Fibroblast of pulmonary artery (primary cell): Measurements from ENCODE around the gene USP5.

ENCODE experiments used
- DNase-seq: peaks from one replicate; pipeline ENCODE4 v3.0.0-alpha.2; 2010; ENCODE audit warnings: low read depth
- H3K4me3 ChIP-seq: replicated peaks from 2 replicates; pipeline ENCODE4 v1.5.1; 2011; ENCODE audit warnings: low read depth, mild to moderate bottlenecking, control low read depth, low read length, moderate library complexity
- TF ChIP-seq, protein P1 (sequence below): IDR thresholded peaks from 2 replicates; pipeline ENCODE4 v1.5.1; 2011; ENCODE audit warnings: mild to moderate bottlenecking, control low read depth, low read length, inconsistent platforms; ENCODE audit errors: missing control alignments

Gene USP5

GRCh38 chr12:6850796-6851152 is 1.2 kb upstream of the USP5 start:
- peak overlapping the region; percentile 68 for H3K4me3 ChIP-seq
- TF ChIP-seq, protein P1, sequence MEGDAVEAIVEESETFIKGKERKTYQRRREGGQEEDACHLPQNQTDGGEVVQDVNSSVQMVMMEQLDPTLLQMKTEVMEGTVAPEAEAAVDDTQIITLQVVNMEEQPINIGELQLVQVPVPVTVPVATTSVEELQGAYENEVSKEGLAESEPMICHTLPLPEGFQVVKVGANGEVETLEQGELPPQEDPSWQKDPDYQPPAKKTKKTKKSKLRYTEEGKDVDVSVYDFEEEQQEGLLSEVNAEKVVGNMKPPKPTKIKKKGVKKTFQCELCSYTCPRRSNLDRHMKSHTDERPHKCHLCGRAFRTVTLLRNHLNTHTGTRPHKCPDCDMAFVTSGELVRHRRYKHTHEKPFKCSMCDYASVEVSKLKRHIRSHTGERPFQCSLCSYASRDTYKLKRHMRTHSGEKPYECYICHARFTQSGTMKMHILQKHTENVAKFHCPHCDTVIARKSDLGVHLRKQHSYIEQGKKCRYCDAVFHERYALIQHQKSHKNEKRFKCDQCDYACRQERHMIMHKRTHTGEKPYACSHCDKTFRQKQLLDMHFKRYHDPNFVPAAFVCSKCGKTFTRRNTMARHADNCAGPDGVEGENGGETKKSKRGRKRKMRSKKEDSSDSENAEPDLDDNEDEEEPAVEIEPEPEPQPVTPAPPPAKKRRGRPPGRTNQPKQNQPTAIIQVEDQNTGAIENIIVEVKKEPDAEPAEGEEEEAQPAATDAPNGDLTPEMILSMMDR: no peak
- no peak for DNase-seq

DNA sequence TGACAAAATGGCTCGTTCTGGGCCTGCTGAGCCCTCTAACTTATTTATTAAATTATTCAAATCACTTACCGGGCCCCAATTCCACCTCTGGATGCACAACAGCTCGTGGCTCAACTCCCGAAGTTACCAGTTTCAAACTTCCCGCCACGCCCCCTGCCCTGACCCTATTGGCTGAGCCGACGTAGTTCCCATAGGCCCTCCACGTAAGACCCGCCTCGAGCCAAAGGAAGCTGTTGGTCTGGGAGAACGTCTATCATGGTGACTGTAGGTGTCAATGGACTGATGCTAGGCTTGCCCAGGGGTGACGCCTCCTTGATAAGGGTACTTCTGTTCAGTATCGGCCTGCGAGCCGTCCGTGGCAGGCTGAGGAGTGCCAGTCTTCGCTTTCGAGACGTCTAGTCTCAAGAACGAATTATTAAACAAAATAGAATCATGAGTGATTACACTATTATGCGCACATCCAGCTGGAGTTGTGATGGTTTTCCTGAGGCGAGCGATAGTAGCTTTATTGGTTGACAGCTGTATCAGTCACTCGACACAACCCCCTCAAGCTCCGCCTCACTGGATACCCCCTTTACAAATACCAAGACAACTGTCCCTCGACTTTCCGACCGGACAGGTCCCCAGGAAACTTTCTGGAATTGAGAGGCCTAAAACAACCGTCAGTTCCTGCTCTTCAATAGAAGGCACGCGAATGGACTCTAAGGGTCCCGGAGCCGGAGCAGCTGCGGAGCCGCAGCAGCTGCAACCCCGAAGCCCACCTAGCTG is 613 bp upstream of the USP5 start, which contains the start of gene CDCA3:
Gene CDCA3, minus strand, starts transcription at position 134 of the 768 bp plus-strand sequence. CDS start 334 bp downstream, outside the sequence.
- TF ChIP-seq, protein P1: no peak
- peak; percentile 99 for DNase-seq
- H3K4me3 ChIP-seq: peak within 1 kb of the TSS; percentile 68

- DNase-seq: peak; percentile 73
- H3K4me3 ChIP-seq: peak overlapping the region; percentile 68
- TF ChIP-seq, protein P1: no peak
Observed at GRCh38 chr12:6852651-6853354, 853 bp downstream of the USP5 start.

DNA sequence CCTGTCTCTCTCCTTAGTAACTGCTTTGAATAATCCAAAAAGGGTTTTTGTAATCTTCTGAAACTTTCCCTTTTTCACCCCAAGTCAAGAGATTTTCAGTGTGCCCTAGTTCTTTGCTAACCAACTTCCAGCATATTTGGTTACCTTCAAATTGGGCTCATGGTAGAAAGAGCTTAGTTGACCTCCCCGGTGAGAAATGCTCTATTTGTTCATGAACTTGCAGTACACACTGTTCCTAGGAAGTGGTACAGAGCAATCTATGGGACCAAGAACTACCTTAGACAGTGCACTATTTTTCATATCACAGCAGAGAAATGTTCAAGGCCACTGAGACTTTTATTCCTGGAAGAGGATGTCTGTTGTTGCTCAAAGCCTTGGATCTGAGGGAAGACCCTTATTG is 1.7 kb downstream of the USP5 start:
- TF ChIP-seq, protein P1: no peak
- no peak for DNase-seq
- no peak overlapping the region for H3K4me3 ChIP-seq

DNA sequence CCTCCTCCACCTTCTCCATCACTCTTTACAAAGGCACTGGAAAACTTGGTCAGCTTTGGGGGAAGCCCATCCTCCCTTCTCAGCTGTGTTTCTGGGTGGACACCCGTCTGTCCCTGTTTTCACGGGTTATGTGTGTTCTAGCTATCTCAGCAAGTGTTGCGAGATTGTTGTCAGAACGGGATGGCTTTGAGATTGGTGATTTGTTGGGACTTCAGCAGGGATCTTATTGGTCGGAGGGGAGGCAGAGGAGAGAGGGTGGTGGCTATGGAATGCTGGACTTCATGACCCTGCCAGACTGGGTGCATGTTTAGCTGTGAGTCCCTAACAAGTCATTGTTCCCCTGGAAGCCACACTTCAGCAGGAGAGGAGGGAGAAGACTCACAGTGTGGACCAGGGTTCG is 2.1 kb downstream of the USP5 start:
- TF ChIP-seq, protein P1: no peak
- no peak overlapping the region for H3K4me3 ChIP-seq
- DNase-seq: no peak

DNA sequence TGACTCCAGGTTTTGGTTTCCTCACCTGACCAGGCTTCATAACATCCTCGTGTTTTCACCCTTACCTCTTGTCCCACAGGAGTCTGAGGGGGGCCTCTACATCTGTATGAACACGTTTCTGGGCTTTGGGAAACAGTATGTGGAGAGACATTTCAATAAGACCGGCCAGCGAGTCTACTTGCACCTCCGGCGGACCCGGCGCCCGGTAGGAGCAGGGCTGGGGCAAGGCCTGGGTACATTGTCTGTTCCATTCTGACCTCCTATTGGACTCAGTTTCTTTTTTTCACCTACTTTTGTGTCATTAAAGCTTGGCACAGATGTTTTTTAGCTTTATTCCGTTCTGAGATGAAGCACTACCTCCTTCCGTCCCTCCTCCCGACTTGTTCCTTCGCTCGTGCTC is 3.4 kb downstream of the USP5 start:
- DNase-seq: no peak
- TF ChIP-seq, protein P1: no peak
- no peak overlapping the region for H3K4me3 ChIP-seq
